Hindlimb muscle (tissue), 1 donor: ENCODE measurements around the gene SLC29A3. TPM values are rescaled to one million over a fixed set of nuclear protein-coding genes. Genes with fewer than 3 reads are reported as not detected.
"Not testable (repeated sequence)": the region's sequence is repeated elsewhere in the genome, so short reads cannot be mapped to it uniquely, and the experiment has no call there.

ENCODE experiments used
- DNase-seq: peaks from one replicate; pipeline ENCODE4 v3.0.0-alpha.2; 2013
- polyA plus RNA-seq: library from polyadenylated mRNA; unstranded; fragments of 120-200 nt; gene quantifications from one replicate; pipeline ENCODE4 v1.2.1, GENCODE V29; 2013; ENCODE audit not compliant: insufficient read length

The SLC29A3 gene
- polyA plus RNA-seq, 1 donor = 3.9 TPM

DNA sequence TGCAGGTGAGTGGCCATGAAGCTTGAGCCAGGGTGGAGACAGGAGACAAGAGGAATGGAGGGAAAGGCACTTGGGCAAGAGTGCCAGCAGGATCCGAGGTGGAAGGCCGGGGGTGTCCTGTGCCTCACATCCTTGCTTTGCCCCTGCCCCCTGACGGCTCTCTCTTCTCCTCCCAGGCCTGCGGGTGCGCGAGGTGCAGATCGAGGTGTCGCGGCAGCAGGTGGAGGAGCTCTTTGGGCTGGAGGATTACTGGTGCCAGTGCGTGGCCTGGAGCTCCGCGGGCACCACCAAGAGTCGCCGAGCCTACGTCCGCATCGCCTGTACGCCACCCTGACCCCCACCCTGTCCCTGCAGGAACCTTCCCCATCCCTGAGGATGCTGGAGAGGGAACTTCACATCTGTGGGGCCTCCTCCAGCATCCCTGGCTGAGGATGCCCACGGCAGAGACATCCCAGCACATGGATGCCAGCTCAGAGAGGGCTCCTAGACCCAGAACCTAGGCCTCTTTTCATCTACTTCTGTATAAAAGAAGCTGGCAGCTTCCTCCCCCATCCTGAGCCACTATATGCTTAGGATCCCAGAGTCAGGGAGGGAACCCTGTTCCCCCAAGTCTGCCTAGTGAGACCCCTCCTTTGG, 34.4 kb upstream of the SLC29A3 start:
- no peak for DNase-seq

DNA sequence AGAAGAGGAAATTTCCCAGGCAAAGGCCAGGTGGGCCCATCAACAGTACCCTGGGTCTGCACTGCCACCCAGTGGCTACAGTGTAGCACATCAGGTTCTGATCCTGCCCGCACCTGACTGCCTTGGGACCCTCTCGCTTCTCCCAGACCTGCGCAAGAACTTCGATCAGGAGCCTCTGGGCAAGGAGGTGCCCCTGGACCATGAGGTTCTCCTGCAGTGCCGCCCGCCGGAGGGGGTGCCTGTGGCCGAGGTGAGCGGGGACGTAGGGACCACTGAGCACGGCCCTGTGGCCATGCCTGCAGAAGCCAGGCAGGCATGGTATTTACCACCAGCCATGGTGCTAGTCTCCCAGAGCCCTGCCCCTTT, 33.9 kb upstream of the SLC29A3 start:
- peak; percentile 50 for DNase-seq

DNA sequence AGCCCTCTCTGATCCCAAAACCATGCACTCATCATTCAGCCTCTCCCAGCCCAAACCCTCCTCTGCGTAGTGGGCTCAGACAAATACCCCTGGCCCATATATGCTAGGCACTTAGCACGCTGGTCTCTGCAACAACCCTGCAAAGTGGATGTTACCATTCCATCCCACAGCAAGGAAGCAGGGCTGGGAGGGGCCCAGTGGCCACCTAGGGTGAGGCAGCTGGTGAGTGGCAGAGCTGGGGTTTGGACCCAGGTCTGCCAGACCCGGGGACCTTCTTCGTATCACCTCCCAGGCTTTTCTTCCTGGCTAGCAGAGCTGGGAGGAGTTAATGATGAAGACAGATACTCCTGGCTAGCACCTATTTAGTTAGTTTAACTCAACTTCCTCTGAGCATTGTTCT, 33.1 kb upstream of the SLC29A3 start:
- DNase-seq = no peak

DNA sequence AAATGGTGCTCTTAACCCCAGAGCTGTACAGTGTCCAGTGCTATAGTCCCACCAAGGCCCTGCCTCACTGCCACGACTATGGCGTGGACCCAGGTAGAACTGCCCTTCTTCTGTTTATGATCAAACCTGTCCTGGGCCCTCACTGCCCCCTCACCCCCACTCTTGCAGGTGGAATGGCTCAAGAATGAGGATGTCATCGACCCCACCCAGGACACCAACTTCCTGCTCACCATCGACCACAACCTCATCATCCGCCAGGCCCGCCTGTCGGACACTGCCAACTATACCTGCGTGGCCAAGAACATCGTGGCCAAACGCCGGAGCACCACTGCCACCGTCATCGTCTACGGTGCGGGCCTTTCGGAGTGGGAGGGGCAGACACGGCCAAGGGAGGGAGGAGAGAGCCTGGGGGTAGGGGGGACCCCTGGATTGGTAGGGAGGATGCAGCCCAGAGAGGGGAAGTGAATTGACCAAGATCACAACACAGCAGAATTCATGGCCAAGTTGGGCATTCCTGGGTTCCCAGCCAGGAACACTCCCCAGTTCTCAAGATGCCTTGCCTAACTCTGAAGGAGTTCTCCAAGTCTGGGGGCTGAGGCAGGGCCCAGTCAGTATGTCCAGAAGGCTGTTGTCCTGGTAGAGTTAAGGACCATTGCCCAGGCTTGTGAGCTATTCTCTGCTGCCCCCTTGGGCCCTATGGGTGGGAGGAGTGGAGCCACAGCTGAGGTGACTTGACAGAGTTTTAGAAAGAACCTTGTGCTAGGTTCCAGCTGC, 32.4 kb upstream of the SLC29A3 start:
- DNase-seq = no peak

DNA sequence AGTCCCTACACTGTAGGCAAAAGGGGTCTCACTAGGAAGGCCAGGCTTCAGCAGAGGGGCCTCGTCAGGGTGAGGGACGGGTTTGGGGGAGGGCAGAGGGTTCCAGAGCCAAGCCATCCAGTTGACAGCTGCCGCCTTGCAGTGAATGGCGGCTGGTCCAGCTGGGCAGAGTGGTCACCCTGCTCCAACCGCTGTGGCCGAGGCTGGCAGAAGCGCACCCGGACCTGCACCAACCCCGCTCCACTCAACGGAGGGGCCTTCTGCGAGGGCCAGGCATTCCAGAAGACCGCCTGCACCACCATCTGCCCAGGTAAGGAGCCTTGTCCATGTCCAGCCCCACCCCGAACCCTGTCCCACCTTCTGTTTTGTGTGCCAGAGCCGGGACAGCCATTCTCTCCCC, 31.6 kb upstream of the SLC29A3 start:
- no peak for DNase-seq

DNA sequence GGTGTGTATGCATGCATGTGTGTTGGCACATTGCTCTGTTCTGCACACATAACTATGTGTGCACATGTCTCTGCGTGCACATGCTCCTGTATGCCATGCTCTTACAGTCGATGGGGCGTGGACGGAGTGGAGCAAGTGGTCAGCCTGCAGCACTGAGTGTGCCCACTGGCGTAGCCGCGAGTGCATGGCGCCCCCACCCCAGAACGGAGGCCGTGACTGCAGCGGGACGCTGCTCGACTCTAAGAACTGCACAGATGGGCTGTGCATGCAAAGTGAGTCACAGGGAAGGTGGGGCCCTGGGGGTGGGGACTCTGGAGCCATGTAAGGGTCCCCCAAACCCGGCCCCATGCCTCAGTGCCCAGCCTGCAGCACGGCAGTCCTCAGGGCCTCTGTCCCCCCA, 30.6 kb upstream of the SLC29A3 start:
- no peak for DNase-seq

DNA sequence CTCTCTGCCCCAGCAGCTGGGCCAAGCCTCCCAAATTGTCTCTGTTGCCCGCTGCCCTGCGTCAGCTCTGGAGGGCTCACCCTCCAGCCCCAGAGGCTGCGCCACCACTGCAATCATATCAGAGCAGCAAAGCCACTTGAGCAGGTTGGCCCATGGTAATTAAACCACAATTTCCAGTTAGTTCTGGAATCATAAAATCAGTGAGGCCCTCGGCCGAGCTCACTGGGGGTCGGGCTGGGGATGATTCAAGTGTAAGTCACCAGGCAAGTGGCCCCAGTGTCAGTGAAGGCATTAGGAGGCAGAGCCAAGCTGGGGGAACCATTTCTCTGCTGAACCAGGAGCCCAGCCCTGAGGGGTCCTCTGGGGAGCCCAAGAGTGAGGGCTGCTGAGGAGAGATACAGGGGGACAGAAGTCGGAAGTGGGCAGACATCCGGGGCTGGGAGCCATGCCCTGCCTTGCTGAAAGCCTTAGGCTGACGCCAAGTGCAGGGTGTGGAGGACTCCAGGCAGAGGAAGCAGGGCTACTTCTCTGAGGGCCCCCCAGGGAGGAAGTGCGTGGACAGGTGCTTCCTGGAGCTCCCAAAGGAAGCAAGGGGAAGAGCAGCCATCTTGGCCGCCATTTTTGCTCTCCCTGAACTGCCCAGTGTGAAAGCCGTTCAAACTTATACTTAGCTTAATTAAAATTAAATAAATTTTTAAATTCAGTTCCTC, 29.5 kb upstream of the SLC29A3 start:
- no peak for DNase-seq

DNA sequence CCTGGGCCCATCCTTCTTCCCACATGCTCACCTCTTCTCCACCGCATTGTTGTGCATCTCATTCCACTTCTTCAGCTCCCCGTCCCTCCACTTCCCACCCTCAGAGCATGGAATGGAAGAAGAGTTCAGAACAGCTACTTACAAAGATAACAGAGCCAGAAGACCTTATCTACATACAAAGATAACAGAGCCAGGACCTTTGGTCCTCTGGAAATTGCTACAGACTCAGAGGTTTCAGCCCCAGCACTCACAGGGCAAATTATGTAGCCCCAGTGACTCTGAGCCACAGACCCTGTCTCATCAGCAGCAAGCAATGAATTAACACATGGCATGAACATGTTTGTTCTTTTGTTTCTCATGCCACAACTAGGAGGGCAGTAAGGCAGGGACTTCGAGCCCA, 28.7 kb upstream of the SLC29A3 start:
- DNase-seq = no peak

DNA sequence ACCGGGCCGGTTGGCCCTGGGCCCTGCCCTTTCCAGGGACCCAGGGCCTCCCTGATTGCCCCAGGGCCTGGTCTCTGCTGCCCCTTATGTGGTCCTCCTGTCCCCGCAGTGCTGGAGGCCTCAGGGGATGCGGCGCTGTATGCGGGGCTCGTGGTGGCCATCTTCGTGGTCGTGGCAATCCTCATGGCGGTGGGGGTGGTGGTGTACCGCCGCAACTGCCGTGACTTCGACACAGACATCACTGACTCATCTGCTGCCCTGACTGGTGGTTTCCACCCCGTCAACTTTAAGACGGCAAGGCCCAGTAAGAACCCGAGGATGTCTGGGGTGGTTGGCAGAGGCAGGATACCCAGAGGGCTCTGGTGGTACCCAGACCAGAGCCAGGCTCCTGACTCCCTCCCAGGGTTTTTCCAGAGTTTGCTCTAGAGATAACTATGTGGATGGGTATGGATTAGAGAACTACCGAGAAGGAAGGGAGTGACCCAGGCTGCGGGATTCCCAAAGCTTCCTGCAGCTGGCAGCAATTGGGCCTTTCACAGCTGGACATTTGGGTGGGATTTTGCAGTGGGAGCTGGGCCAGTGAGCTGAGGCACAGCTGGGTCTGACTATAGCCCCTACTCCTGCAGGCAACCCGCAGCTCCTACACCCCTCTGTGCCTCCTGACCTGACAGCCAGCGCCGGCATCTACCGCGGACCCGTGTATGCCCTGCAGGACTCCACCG, 28.1 kb upstream of the SLC29A3 start:
- no peak for DNase-seq

DNA sequence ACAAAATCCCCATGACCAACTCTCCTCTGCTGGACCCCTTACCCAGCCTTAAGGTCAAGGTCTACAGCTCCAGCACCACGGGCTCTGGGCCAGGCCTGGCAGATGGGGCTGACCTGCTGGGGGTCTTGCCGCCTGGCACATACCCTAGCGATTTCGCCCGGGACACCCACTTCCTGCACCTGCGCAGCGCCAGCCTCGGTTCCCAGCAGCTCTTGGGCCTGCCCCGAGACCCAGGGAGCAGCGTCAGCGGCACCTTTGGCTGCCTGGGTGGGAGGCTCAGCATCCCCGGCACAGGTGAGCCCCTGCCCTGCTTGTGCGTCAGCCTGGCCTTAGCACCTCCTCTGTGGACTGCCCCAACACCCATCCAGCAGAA, 27.5 kb upstream of the SLC29A3 start:
- DNase-seq = no peak

DNA sequence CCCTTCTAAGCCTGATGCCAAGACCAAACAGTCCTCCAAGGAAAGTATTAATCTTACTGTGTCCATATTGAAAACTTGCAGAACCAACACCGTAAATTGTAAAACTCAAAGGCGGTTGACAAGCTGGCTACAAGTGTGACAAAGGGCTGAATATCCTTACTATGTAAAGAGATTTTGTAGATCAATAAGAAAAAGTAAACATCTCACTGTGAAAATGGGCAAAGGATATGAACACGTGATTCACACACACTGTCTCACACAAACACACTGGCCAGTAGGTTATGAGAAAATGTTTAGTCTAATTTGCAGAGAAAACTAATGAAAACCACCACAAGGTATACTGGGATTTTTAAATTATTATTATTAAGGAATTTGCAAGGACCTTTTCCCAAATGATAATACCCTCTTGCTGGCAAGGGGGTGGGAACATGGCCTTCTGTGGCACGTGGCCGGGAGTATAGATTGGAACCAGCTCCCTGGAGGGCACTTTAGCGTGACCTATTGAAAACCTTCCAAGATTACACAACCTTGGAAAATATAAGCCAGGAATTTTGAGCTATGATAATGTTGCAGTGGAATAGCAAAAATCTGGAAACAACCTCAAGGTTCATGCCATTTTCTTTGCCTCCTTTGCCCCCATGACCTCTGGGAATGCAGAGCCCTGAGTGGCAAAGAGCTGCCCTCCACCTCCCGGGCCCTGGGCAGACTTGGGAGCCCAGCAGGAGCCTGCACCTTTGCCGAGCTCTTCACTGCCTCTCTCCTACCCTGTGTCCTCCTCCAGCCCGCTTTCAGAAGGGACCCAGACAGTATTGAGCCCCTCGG, 26.2 kb upstream of the SLC29A3 start:
- DNase-seq = no peak

DNA sequence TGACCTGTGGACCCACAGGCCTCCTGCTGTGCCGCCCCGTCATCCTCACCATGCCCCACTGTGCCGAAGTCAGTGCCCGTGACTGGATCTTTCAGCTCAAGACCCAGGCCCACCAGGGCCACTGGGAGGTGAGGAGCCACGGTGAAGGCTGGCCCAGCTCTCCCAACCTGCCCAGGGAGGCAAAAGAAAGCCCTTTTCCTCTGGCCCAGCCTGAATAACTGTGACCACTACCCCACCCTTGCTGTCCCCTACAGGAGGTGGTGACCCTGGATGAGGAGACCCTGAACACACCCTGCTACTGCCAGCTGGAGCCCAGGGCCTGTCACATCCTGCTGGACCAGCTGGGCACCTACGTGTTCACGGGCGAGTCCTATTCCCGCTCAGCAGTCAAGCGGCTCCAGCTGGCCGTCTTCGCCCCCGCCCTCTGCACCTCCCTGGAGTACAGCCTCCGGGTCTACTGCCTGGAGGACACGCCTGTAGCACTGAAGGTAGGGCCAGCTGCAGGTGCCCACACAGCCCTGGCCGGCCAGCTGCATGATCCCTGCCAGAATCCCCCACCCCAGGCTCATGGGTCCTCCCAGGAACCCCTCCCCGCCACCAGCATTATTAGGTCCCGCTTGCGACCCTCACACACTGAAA, 25.5 kb upstream of the SLC29A3 start:
- no peak for DNase-seq

DNA sequence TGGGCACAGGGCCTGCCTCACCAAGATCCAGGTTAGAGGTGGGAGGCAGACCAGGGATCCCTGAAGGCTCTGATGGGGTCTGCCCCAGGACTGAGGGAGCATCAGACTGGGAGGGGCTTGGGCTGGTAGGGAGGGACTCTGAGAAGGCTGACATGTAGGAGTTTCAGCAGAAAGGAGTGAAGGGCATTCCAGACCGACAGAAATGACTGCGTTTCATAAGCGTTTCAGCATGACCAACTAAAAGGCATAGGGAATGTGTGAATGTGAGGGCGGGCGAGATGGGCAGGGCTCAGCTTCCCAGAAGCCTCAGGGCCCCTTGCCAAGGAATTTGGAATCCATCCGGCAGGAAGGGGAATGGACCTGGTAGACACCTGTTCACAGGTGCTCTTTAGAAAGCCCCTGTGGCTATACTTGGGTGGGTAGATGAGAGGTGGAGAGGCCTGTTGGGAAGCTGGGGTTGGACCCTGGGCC, 24.9 kb upstream of the SLC29A3 start:
- no peak for DNase-seq

DNA sequence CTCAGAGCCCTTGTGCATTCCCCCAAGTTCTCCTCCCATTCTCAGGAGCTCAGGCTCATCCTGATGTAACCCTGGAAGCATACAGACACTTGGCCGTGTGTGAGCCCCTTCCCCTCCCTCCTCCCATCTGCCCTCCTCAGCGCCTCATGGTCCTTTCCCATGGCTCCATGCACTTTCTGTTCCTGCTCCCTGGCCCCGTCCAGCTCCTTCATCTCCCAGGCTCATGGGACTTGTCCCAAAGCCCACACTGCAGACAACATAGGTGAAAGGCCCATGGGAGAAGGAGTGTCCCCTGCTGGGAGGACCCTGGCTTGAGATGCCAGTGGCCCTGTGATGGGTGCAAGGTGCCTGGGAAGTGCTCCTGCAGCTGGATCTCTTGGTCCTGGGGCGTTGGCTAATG, 24.2 kb upstream of the SLC29A3 start:
- no peak for DNase-seq

DNA sequence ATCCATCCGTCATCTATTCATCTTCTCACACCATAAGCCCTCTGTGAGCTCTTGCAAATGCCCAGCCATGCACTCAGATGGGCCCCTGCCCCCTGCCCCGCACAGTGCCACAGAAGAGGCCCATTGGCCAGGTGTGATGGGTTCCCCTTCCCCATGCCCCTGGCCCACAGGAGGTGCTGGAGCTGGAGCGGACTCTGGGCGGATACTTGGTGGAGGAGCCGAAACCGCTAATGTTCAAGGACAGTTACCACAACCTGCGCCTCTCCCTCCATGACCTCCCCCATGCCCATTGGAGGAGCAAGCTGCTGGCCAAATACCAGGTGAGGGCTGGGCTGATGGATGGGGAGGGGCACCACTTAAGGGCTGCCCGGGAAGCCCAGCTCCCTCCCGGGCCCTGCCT, 23.4 kb upstream of the SLC29A3 start:
- no peak for DNase-seq

DNA sequence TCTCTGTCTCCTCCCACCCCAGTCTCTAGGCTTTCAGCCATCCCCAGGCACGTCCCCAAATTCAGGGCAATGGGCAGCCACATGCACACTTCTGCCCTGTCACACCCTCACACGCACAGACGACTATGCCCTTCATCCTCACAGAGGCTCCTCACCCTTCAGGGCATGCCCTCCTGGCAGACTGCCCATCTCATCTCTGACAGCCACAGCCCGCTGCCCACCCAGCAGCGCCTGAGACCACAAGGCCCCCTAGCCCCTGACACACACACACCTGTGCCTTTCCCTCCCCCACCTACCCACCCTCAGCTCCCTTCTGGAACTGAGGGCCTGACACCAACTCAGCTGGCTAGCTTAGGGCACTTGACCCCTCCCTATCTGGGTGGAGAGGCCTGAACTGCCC, 23.0 kb upstream of the SLC29A3 start:
- DNase-seq = no peak

DNA sequence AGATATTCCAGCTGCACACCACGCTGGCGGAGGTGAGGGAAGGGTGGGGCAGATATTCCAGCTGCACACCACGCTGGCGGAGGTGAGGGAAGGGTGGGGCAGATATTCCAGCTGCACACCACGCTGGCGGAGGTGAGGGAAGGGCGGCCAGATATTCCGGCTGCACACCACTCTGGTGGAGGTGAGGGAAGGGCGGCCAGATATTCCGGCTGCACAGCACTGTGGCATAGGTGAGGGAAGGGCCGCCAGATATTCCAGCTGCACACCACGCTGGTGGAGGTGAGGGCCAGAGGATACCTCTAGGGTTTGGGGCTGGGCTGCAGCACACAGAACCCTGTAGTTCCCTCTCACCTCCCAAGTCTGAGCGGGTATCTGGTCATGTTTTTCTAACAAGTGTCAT, 22.2 kb upstream of the SLC29A3 start:
- DNase-seq = not testable (repeated sequence)

DNA sequence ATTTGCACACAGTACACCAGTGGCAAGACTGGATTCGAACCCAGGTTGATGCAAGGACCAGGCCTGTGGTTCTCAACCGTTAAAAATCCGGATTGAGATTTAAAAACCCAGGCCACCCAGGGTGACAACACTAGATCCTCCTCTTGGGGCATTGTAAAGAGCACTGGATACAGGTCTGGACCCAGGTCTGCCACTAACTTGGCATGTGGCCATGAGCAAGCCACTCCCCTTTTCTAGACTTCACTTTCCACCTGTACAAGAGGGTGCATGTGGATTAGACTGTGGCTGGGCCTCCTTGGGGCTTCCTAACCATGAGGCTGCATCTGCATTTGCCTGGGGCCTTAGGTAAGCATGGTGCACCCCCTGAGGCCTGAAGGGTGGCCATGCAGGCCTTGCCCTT, 21.7 kb upstream of the SLC29A3 start:
- DNase-seq = no peak

DNA sequence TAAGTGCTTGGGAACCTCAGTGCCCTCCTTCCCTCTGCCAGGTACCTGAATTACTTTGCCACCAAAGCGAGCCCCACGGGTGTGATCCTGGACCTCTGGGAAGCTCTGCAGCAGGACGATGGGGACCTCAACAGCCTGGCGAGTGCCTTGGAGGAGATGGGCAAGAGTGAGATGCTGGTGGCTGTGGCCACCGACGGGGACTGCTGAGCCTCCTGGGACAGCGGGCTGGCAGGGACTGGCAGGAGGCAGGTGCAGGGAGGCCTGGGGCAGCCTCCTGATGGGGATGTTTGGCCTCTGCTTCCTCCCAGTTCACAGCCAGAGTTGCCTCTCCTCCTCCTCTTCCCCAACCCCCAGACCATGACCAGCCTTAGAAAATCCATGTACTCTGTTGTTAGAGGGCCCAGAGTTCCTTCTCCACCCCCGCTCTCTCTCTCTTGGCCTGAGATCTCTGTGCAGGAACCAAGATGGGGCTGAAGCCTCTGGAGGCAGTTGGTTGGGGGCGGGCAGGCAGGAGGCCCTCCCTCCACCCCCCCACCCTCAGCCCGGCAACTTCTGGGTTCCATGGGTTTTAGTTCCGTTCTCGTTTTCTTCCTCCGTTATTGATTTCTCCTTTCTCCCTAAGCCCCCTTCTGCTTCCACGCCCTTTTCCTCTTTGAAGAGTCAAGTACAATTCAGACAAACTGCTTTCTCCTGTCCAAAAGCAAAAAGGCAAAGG, 19.8 kb upstream of the SLC29A3 start:
- DNase-seq = no peak

DNA sequence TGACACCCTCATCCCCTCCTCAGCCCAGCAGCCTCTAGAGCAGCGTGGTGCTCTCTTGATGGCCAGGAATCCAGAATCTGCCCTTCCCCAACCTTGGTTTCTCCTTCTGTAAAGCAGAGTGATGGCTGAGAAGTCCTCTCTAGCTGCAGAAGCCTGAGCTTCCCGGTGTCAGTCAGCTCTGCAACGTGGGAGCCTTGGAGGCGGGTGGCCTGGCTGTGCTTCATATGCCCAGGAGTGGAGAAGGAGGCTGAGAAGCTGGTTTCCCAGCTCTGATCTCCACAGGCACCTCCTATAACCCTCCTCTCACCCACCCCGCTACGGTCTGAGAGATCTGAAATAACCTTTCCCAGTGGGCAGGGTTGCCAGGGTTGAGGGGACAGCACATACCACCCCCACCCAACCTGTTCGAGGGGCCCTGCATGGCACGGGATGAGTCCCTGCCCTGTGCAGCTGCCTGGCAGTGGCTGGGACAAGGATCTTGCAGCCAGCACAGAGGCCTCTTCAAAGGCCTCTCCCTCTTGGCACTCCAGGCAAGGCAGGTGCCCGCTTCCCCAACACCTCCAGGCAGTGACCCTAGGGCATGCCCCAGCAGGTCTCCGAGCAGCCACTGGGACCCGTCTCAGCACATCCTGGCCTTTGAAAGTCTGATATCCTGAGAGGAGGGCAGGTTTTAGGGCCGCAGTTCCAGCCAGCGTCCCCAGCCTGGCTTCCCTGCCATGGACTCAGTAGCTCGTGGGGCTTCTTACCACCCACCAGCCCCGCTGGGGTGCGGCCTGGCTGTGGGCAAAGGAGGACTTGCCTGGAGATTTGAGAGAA, 18.3 kb upstream of the SLC29A3 start:
- DNase-seq = no peak
